NB4 (cell line): ENCODE results near the gene LTBP2.

Experiments used
- CTCF ChIP-seq: IDR thresholded peaks from one replicate; pipeline ENCODE4 v1.5.1; 2012; ENCODE audit warnings: low read depth, low read length
- POLR2A ChIP-seq: IDR thresholded peaks from 2 replicates; pipeline ENCODE4 v1.6.1; 2011; ENCODE audit warnings: mild to moderate bottlenecking; ENCODE audit not compliant: insufficient read length; ENCODE audit errors: extremely low read depth

- no peak for TF ChIP-seq CTCF
- TF ChIP-seq POLR2A: no peak
These were observed 62.4 kb downstream of the LTBP2 start for GRCh38 chr14:74549588-74549987.
